Lower leg skin (tissue), 3 donors: Measurements from ENCODE around the gene HAUS7.

Experiments used
- CTCF ChIP-seq, 3 donors: fragments of 450-650 bp; IDR thresholded peaks; one replicate each; pipeline ENCODE4 v1.5.1; 2016; ENCODE audit warnings: antibody characterized with exemption in 3 of 3, mild to moderate bottlenecking in 3 of 3, moderate library complexity in 2 of 3
- POLR2A ChIP-seq, 2 donors: fragments of 450-650 bp; IDR thresholded peaks; one replicate each; pipeline ENCODE4 v1.6.1; 2016 to 2017; ENCODE audit warnings: antibody characterized with exemption in 2 of 2, mild to moderate bottlenecking in 1 of 2, moderate library complexity in 1 of 2

GRCh38 chrX:153441296-153441695 is 29.1 kb downstream of the HAUS7 start:
- TF ChIP-seq CTCF (IDR thresholded peaks at IDR 0.05) (no peak), POLR2A (IDR thresholded peaks at IDR 0.05) (no peak)
